Kidney tubule cell (primary cell): ENCODE data around the gene AKAP1.
"Not testable (repeated sequence)": the region's sequence is repeated elsewhere in the genome, so short reads cannot be mapped to it uniquely, and the experiment has no call there.

Experiments
- DNase-seq: peaks from one replicate; pipeline ENCODE4 v3.0.0-alpha.2; 2018; ENCODE audit warnings: low spot score

The AKAP1 gene

GRCh38 chr17:57075193-57075592 lies 9.9 kb upstream of the AKAP1 start:
- DNase-seq, result no peak

DNA sequence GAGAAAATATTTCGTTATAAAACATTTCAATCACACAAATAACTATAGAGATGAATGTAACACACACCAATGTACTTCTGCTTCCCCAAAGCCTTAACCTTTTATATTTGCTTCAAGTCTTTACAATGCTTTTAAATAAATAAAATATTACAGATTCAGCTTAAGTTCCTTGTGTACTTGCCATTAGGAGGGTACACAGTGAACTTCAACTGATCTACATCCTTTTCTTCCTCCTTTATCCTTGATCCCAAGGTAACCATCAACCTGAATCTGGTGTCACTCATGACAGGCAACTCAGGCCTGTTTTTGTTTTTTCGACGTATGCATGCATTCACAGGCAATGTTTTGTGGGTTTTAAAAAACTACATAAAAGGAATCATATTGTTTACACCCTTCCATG lies 9.3 kb upstream of the AKAP1 start:
- no peak for DNase-seq

GRCh38 chr17:57077000-57077399 lies 8.0 kb upstream of the AKAP1 start:
- no peak for DNase-seq

GRCh38 chr17:57078274-57078673 lies 6.8 kb upstream of the AKAP1 start:
- no peak for DNase-seq

- peak; percentile 16 for DNase-seq
These were observed 4.3 kb upstream of the AKAP1 start for GRCh38 chr17:57080718-57081117.

DNA sequence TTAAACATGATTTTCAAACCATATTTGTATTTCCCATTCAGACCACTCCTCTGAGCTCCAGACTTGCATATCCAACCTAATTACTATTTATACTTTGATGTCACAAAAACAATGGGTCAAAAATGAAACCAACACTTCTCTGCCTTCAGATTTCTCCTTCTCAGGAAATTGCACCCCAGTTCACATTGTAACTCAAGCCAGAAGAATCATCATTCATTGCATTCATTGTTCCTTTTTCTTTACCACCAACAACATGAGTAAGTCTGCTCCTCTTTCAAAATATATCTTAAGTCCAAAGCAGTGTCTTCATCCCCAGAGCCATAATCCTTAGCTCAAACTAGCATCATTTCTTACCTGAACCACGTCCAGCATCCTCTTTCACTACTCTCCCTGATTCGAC lies 2.6 kb upstream of the AKAP1 start:
- no peak for DNase-seq

GRCh38 chr17:57084361-57084801 lies 665 bp upstream of the AKAP1 start:
- DNase-seq, result no peak

DNA sequence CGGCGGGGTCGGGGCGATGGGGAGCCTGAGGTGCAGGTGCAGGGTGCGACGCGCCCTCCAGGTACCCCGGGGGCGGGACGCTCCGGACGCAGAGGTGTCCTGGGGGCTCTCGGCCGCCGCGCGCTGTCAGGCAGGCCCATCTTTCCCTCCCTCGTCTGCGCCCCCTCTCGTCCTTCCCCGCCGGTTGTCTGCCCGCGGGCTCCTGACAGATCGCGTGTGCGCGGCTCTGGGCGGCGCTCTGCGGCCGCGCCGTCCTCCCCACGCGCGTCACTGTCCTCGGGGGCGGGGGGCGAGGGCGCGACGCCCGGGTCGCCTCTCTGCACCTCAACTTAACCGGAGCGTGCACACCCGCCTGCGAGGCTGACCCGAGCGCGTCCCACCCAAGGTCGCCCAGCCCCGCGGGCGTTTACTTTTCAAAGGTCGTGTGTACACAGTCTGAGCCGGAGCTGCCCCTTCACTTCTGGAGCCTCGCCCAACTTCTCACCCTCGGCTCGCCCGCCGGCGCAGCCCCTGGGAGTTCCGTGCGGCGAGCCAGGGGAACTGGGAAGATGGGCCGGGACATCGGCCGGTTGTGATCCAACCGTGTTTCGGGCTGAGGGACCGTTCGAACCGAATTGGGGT lies 512 bp downstream of the AKAP1 start:
- peak; percentile 46 for DNase-seq

- peak; percentile 56 for DNase-seq
These were observed 1.3 kb downstream of the AKAP1 start for GRCh38 chr17:57086069-57086930.

DNA sequence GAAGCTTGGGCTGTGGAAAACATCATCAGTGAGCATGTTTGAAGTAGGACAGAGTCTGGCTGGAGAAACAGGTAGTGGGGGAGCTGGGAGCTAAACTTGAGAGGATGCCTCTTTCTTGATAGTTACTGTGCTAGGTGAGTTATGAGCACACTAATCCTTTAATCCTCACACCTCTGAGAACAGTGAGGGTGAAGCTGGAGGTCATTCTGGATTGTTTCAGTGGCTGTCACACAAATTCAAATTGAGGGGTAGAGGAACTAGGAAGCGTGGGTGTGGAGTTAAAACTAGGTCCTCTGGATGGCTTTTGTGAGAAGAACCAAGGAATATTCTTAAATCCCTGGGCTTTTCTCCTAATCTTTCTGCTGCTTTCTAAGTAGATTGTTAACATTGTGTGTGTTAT lies 3.3 kb downstream of the AKAP1 start:
- no peak for DNase-seq

- no peak for DNase-seq
These were observed 4.3 kb downstream of the AKAP1 start for GRCh38 chr17:57089391-57089790.

GRCh38 chr17:57090560-57091185 lies 5.6 kb downstream of the AKAP1 start:
- DNase-seq, result no peak

- no peak for DNase-seq
These were observed 6.2 kb downstream of the AKAP1 start for GRCh38 chr17:57091186-57091618.

- no peak for DNase-seq
These were observed 7.1 kb downstream of the AKAP1 start for GRCh38 chr17:57092171-57092570.

DNA sequence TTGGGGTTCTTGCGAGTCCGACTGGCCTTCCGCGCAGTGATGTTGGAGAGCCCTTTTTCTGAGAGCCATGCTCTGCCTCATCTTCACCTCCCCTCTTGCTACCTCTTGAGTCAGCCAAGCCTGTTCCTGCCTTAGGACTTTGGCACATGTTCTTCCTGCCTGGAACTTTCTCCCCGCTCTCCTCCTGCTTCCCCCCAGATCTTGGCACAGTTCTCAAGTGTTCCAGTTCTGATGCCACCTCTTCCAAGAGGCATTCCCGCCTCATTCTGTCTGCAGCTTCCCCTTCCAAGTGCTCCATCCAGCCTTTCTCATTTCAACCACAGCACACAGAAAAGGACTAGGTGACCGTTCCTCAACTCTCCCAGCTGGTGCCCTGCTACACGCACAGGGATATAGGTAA lies 7.7 kb downstream of the AKAP1 start:
- DNase-seq, result no peak

DNA sequence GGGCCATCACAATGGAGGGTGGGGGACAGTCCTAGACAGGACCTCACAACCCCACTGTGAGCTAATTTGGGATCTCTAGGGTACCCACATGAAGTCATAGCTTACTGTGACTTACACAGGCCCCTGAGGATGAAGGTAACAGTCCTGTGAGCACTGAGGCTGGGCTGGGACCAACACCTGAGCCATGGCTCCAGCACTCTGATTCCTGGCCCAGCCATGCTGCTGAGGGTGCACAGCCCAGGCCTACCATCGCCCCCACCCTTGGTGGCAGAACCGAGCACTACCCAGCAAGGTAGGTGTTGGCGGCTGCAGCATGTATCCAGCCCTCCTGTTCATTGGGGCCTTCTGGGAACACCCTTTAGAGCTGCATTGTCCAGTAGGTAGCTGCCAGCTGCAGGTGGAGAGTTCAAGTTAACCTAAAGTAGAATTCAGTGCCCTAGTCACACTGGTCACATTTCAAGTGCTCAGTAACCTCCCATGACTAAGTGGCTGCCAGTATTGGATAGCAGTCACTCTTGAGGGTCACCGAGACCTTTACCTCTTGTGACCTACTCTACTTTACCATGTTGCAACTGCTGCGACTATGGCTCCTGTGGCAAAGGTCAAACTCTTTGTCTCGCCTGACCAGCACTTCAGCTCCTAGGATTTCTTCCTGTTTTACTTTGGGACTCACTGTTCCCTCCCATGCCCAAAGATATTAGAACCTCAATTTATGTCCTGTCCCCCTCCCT lies 11.6 kb downstream of the AKAP1 start:
- no peak for DNase-seq

DNA sequence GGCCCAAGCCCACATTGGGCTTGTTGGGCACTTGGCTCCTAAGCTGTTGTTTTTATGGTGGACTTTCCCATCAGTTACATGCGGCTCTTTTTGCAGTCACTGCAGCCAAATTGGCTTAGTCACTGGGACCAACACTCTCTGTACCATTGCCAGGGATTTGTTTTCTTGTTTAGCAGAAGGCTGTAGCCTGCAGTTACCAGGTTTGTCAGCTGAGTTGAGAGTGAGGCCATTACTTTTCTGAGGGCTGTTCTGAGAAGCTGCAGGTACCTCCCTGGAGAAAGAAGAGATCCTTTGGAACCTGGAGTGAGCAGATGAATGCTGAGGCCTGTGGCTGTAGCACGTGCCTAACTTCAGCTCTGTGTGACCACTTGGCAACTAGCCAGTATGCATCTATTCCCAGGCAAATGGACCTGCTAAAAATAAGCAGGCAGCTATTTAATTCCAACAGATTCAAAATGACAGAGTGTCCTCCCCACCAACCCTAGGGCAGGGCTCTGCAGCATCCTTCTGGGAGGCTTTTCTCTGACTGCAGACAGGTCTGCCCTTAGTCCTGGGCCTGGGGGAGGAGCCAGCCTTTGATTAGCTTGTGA lies 12.9 kb downstream of the AKAP1 start:
- peak; percentile 55 for DNase-seq

DNA sequence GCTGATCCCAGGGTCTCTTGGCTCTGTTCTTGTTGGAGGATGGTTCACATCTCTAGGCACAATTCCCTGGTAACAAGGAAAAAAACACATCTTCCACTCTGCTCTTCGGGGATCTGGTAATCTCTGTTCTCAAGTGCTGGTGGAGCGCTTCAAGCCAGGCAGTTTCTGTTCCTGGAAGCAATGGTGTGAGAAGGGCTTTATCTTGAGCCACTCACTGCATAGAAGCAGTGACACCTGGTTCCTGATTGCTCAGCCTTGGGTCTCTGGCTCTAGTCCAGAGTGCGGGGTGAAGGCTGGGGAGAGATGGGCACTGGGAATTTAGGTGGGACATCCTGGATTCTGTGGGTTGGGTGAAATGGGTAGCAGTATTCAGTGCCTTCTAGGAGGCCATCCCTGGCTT lies 14.1 kb downstream of the AKAP1 start:
- peak; percentile 9 for DNase-seq

- DNase-seq, result no peak
These were observed 17.1 kb downstream of the AKAP1 start for GRCh38 chr17:57102122-57102521.

DNA sequence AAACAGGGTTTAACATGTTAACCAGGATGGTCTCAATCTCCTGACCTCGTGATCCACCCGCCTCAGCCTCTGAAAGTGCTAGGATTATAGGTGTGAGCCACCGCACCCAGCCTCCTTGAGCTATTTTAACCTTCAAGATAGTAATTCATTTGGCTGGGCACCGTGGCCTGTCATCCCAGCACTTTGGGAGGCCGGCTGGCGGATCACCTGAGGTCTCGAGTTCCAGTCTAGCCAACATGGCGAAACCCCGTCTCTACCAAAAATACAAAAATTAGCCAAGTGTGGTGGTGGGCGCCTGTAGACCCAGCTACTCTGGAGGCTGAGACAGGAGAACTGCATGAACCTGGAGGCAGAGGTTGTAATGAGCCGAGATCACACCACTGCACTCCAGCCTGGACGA lies 17.6 kb downstream of the AKAP1 start:
- DNase-seq, result not testable (repeated sequence)

- peak; percentile 59 for DNase-seq
These were observed 19.6 kb downstream of the AKAP1 start for GRCh38 chr17:57104461-57105175.
